ENCODE measurements around the gene PRRG3.

DNA sequence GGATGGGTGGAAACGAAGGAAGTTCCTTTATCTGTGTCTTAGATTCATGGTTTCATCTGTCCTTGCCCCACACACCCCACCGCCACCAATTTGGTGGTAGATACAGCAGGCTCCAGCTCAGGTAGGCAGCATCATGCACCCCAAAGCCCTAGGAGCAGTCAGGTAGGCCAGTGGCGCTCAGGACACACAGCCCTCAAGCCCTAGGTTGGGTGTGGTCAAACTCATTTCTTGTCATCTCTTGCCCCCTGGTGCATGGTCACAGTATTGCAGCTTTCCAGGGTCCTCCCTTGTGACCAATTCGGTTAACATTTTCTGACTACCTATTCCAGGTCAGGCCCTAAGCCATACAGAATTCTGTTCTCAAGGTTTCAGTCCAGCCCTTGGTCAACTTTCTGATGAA is 14.5 kb upstream of the PRRG3 start:
- TF ChIP-seq, protein P1, sequence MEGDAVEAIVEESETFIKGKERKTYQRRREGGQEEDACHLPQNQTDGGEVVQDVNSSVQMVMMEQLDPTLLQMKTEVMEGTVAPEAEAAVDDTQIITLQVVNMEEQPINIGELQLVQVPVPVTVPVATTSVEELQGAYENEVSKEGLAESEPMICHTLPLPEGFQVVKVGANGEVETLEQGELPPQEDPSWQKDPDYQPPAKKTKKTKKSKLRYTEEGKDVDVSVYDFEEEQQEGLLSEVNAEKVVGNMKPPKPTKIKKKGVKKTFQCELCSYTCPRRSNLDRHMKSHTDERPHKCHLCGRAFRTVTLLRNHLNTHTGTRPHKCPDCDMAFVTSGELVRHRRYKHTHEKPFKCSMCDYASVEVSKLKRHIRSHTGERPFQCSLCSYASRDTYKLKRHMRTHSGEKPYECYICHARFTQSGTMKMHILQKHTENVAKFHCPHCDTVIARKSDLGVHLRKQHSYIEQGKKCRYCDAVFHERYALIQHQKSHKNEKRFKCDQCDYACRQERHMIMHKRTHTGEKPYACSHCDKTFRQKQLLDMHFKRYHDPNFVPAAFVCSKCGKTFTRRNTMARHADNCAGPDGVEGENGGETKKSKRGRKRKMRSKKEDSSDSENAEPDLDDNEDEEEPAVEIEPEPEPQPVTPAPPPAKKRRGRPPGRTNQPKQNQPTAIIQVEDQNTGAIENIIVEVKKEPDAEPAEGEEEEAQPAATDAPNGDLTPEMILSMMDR (IDR thresholded peaks at IDR 0.05; ENCODE audit: low read length), result peak; percentile 60
- TF ChIP-seq EZH2 (optimal IDR thresholded peaks at IDR 0.05; ENCODE audit: low read depth, low read length), result no peak
- no peak for TF ChIP-seq EZH2phosphoT487 (IDR thresholded peaks at IDR 0.05; ENCODE audit: low read length)
